A673 (cell line): ENCODE measurements around the gene TSPYL1.

ENCODE experiments used
- EZH2 ChIP-seq: fragments of 200-600 bp; sonication (generic); IDR thresholded peaks from 2 replicates; pipeline ENCODE4 v1.6.1; 2017; ENCODE audit warnings: borderline replicate concordance, low read depth, mild to moderate bottlenecking, mixed read lengths, antibody characterized with exemption, low read length; ENCODE audit not compliant: poor library complexity, severe bottlenecking
- TF ChIP-seq, protein P1 (sequence below): fragments of 300-800, 200-600 bp; sonication (generic); conservative IDR thresholded peaks from 2 replicates; pipeline ENCODE4 v1.5.1; 2017; ENCODE audit warnings: low read depth, mild to moderate bottlenecking, antibody characterized with exemption, low read length, moderate library complexity, mixed read lengths

DNA sequence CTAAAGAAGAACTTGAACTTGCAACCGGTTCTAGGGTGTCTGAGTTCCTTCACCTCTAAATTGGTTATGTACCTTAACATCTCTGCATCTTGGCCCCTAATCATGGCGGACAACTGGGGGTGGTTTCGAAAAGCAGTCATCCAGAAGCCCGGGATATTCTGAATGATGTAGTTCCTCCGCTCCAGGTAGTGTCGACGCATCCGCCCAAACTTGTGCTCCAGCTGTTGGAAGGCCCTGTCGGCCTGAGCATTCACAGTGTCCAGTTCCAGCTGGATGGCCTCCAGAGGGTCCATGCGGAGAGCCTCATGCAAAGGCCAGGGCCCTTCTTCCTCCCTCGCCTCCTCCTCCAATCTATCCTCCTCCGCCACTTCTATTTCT lies 887 bp downstream of the TSPYL1 start:
- TF ChIP-seq, protein P1, sequence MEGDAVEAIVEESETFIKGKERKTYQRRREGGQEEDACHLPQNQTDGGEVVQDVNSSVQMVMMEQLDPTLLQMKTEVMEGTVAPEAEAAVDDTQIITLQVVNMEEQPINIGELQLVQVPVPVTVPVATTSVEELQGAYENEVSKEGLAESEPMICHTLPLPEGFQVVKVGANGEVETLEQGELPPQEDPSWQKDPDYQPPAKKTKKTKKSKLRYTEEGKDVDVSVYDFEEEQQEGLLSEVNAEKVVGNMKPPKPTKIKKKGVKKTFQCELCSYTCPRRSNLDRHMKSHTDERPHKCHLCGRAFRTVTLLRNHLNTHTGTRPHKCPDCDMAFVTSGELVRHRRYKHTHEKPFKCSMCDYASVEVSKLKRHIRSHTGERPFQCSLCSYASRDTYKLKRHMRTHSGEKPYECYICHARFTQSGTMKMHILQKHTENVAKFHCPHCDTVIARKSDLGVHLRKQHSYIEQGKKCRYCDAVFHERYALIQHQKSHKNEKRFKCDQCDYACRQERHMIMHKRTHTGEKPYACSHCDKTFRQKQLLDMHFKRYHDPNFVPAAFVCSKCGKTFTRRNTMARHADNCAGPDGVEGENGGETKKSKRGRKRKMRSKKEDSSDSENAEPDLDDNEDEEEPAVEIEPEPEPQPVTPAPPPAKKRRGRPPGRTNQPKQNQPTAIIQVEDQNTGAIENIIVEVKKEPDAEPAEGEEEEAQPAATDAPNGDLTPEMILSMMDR, result no peak
- TF ChIP-seq EZH2, result no peak
